Activated CD8-positive, alpha-beta T cell treated with anti-CD3 and anti-CD28 coated beads for 36 hours (primary cell): Measurements from ENCODE around the gene CNGA4. TPM values are rescaled to one million over a fixed set of nuclear protein-coding genes. Genes with fewer than 3 reads are reported as not detected.
A peak's percentile ranks its signal among the peaks of the same experiment; 100 is the strongest.

ENCODE experiments used
- ATAC-seq: fragments of 200-7000 bp; cut with Tn5 transposase; one replicate; pipeline ENCODE4 v1.10.0; 2021; ENCODE audit warnings: mild to moderate bottlenecking, moderate library complexity
- CTCF ChIA-PET: fragments of 350-600 bp; sonication (Branson Sonifier 250); formaldehyde crosslinking; loops from one replicate; lab custom pipeline; 2021; ENCODE audit warnings: antibody characterized with exemption; lab: Charles Lee
- POLR2A ChIA-PET: fragments of 350-600 bp; sonication (Branson Sonifier 250); formaldehyde crosslinking; loops from one replicate; lab custom pipeline; 2021; ENCODE audit warnings: antibody characterized with exemption; lab: Charles Lee
- DNase-seq: peaks from one replicate; pipeline ENCODE4 v3.0.0-alpha.2; 2020
- H3K27ac Mint-ChIP-seq: one replicate; pipeline ENCODE4 v1.8.0; 2021; ENCODE audit warnings: mild to moderate bottlenecking, mixed read lengths
- H3K27me3 Mint-ChIP-seq: one replicate; pipeline ENCODE4 v1.8.0; 2021; ENCODE audit warnings: mixed read lengths
- H3K36me3 Mint-ChIP-seq: one replicate; pipeline ENCODE4 v1.8.0; 2021; ENCODE audit warnings: low read depth, mixed read lengths
- H3K4me1 Mint-ChIP-seq: one replicate; pipeline ENCODE4 v1.8.0; 2021; ENCODE audit warnings: low read depth, mixed read lengths
- H3K4me3 Mint-ChIP-seq: one replicate; pipeline ENCODE4 v1.8.0; 2021; ENCODE audit warnings: mild to moderate bottlenecking, moderate library complexity, mixed read lengths
- H3K9me3 Mint-ChIP-seq: one replicate; pipeline ENCODE4 v1.8.0; 2021; ENCODE audit warnings: mixed read lengths
- CTCF ChIP-seq: fragments of 200-600 bp; IDR thresholded peaks from one replicate; pipeline ENCODE4 v1.8.0; 2022; ENCODE audit warnings: antibody characterized with exemption, mild to moderate bottlenecking
- intact Hi-C: fragments of 100-400 bp; cut with micrococcal nuclease; formaldehyde crosslinking; loops from one replicate; pipeline ENCODE4 v1.10.0; 2022
- total RNA-seq, 2 experiments: library from RNA; stranded (reverse); gene quantifications; one replicate each; pipeline ENCODE4 v1.2.3, GENCODE V29; 2021

Gene CNGA4
- under 1 TPM in 1 of 2 experiments, not detected in 1; 0.18 TPM for total RNA-seq

- Mint-ChIP-seq H3K9me3 (no peaks in the 10 kb centered on the region), H3K4me3 (no peak within 1 kb of the TSS), H3K27ac (no peak within 1 kb of the TSS), H3K27me3 (no peaks in the 10 kb centered on the region), H3K4me1 (peaks cover 5% of the 10 kb centered on the region), H3K36me3 (no peaks in the 10 kb centered on the region)
- intact Hi-C loops = no loop called here
- ATAC-seq (no peak), DNase-seq (no peak)
- CTCF ChIA-PET = interaction anchor here (0.9 to 6.1 kb wide), 3 partner anchors 13 to 115 kb away, joined by 3 to 45 read pairs (median 18); no protein-coding TSS in a partner anchor
- POLR2A ChIA-PET = no interaction called here
- no peak for TF ChIP-seq CTCF
Measured at GRCh38 chr11:6238902-6239301, at the start of gene CNGA4. CNGA4 (plus strand) TSS chr11:6239089; CDS start chr11:6239207, 118 bp downstream.

GRCh38 chr11:6191742-6192141 is 47.1 kb upstream of the CNGA4 start:
- Mint-ChIP-seq H3K4me1 (peaks cover 16% of the 10 kb centered on the region), H3K9me3 (peaks cover 2% of the 10 kb centered on the region), H3K27ac (no peak overlapping the region), H3K4me3 (no peak overlapping the region), H3K36me3 (no peaks in the 10 kb centered on the region), H3K27me3 (no peaks in the 10 kb centered on the region)
- ATAC-seq = no peak
- no peak for TF ChIP-seq CTCF
- ChIA-PET POLR2A (no interaction called here), CTCF (interaction anchor here (1.4 kb wide), 1 partner anchor 59 kb away, joined by 3 read pairs; no protein-coding TSS in a partner anchor)
- intact Hi-C loops = no loop called here
- no peak for DNase-seq

- CTCF ChIA-PET = no interaction called here
- Mint-ChIP-seq H3K9me3 (peaks cover 2% of the 10 kb centered on the region), H3K27me3 (no peaks in the 10 kb centered on the region), H3K36me3 (no peaks in the 10 kb centered on the region), H3K4me1 (peaks cover 23% of the 10 kb centered on the region), H3K27ac (no peak overlapping the region), H3K4me3 (no peak overlapping the region)
- ATAC-seq (peak; percentile 45), DNase-seq (peak; percentile 14)
- intact Hi-C loops = no loop called here
- POLR2A ChIA-PET = no interaction called here
- TF ChIP-seq CTCF = no peak
Measured at GRCh38 chr11:6194065-6194581, 44.8 kb upstream of the CNGA4 start.

- H3K27me3 Mint-ChIP-seq = no peaks in the 10 kb centered on the region
- H3K4me1 Mint-ChIP-seq = peaks cover 33% of the 10 kb centered on the region
- DNase-seq (peak; percentile 27), ATAC-seq (peak; percentile 85)
- H3K9me3 Mint-ChIP-seq = no peaks in the 10 kb centered on the region
- H3K27ac Mint-ChIP-seq = peak overlapping the region; percentile 16
- H3K36me3 Mint-ChIP-seq = no peaks in the 10 kb centered on the region
- CTCF ChIA-PET = interaction anchor here (1.2 to 1.3 kb wide), 2 partner anchors 53 to 167 kb away, joined by 4 read pairs; no protein-coding TSS in a partner anchor
- POLR2A ChIA-PET = no interaction called here
- intact Hi-C loops = no loop called here
- H3K4me3 Mint-ChIP-seq = no peak overlapping the region
- TF ChIP-seq CTCF = no peak
Measured at GRCh38 chr11:6196396-6196795, 42.5 kb upstream of the CNGA4 start.

GRCh38 chr11:6197466-6198200 is 41.3 kb upstream of the CNGA4 start:
- intact Hi-C loops = no loop called here
- H3K4me1 Mint-ChIP-seq = peaks cover 40% of the 10 kb centered on the region
- ATAC-seq = no peak
- no peaks in the 10 kb centered on the region for H3K27me3 Mint-ChIP-seq
- TF ChIP-seq CTCF = no peak
- H3K9me3 Mint-ChIP-seq = no peaks in the 10 kb centered on the region
- ChIA-PET POLR2A (no interaction called here), CTCF (interaction anchor here (1.3 kb wide), 1 partner anchor 52 kb away, joined by 4 read pairs; no protein-coding TSS in a partner anchor)
- no peak overlapping the region for H3K4me3 Mint-ChIP-seq
- no peak overlapping the region for H3K27ac Mint-ChIP-seq
- H3K36me3 Mint-ChIP-seq = no peaks in the 10 kb centered on the region
- DNase-seq = no peak
